Umbilical cord (tissue), 2 donors: ENCODE results near the gene PFKFB3. TPM values are rescaled to one million over a fixed set of nuclear protein-coding genes. Genes with fewer than 3 reads are reported as not detected.
"Not testable (repeated sequence)": the region's sequence is repeated elsewhere in the genome, so short reads cannot be mapped to it uniquely, and the experiment has no call there.

Experiments used
- DNase-seq: peaks from one replicate; pipeline ENCODE4 v3.0.0-alpha.2; 2015; ENCODE audit warnings: low spot score
- total RNA-seq: library from RNA; depleted of rRNA; stranded (reverse); fragments of >200 nt; gene quantifications from one replicate; pipeline ENCODE4 v1.2.3, GENCODE V29; 2014; ENCODE audit warnings: low replicate concordance; ENCODE audit not compliant: insufficient read depth

Gene PFKFB3
- total RNA-seq, 1 donor from 2014 or later, result 21.4 TPM

- no peak for DNase-seq
Measured at GRCh38 chr10:6236349-6237198, 33.8 kb downstream of the PFKFB3 start.

GRCh38 chr10:6237199-6237530 lies 34.4 kb downstream of the PFKFB3 start:
- no peak for DNase-seq

DNA sequence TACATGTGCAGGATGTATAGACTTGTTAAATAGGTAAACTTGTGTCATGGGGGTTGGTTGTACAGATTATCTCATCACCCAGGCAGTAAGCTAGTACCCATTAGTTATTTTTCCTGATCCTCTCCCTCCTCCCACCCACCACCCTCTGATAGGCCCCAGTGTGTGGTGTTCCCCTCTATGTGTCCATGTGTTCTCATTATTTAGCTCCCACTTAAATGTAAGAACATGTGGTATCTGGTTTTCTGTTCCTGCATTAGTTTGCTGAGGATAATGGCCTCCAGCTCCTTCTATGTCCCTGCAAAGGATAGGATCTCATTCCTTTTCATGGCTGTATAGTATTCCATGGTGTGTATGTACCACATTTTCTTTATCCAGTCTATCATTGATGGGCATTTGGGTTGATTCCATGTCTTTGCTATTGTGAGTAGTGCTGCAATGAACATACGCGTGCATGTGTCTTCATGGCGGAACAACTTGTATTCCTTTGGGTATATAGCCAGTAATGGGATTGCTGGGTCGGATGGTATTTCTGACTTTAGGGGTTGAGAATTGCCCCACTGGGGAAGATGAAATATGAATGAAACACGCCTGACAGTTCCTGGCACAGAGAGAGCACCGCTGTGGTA lies 36.0 kb downstream of the PFKFB3 start:
- not testable (repeated sequence) for DNase-seq

GRCh38 chr10:6239213-6239991 lies 36.7 kb downstream of the PFKFB3 start:
- DNase-seq, result peak; percentile 94

DNA sequence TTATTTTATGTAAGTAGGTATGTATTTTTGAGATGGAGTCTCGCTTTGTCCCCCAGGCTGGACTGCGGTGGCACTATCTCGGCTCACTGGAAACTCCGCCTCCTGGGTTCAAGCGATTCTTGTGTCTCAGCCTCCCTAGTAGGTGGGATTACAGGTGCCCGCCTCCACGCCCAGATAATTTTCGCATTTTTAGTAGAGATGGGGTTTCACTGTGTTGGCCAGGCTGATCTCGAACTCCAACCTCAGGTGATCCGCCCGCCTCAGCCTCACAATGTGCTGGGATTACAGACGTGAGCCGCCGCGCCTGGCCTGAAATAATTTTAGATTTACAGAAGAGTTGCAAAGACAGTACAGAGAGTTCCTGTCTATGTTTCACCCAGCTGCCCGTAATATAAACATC lies 37.5 kb downstream of the PFKFB3 start:
- DNase-seq, result no peak

GRCh38 chr10:6242089-6242488 lies 39.4 kb downstream of the PFKFB3 start:
- no peak for DNase-seq

- DNase-seq, result peak; percentile 25
Measured at GRCh38 chr10:6244510-6244909, 41.8 kb downstream of the PFKFB3 start.

DNA sequence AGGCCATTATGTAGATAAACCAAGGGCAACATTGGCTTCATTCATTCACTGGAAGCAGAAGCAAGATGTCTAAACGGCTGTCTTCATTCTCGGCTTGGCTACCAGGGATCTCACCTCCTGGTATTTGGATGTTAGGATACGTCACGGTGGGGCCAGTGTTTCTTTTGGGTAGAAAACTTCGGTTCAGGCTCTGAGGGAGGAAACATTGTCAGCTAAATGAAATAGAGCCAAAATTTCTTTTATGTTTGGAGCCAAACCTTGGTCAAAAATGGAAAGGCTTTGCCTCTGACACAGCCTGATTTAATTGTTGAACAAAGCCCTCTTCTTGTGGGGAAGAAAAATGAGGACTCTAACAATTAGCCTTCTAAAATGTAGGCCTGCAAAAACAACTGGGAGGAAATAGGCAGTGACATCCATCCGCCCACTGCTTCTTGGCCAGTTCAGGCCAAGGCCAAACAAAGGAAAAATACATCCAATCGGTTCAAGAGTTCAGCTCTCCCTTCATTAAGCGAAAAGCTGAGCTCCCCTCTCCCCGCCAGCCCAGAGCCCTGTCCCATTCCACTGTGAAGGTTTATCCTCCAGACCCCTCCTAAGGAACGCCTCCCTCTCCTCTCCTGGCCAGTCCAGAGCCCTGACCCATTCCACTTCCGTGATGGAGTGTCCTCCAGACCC lies 44.4 kb downstream of the PFKFB3 start:
- no peak for DNase-seq

- not testable (repeated sequence) for DNase-seq
Measured at GRCh38 chr10:6248908-6249307, 46.2 kb downstream of the PFKFB3 start.

DNA sequence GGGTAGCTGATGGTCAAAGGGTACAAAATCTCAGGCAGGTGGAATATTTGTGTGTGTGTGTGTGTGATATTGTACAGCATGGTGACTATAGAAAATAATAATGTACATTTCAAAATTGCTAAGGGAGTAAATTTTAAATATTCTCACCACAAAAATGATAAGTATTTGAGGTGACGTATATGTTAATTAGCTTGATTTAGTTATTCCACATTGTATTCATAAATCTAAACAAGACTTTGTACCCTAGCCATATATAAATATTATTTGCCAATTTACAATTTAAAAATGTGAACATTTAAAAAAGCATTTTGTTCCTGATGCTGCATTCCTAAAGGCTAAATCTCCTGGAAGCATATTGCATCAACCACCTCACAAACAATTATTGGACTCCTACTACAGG lies 47.0 kb downstream of the PFKFB3 start:
- no peak for DNase-seq

- no peak for DNase-seq
Measured at GRCh38 chr10:6250745-6251144, 48.0 kb downstream of the PFKFB3 start.

- no peak for DNase-seq
Measured at GRCh38 chr10:6254201-6254600, 51.5 kb downstream of the PFKFB3 start.

- DNase-seq, result no peak
Measured at GRCh38 chr10:6255548-6256061, 52.9 kb downstream of the PFKFB3 start.

- DNase-seq, result no peak
Measured at GRCh38 chr10:6256439-6256838, 53.7 kb downstream of the PFKFB3 start.

- DNase-seq, result no peak
Measured at GRCh38 chr10:6259153-6259552, 56.4 kb downstream of the PFKFB3 start.

- no peak for DNase-seq
Measured at GRCh38 chr10:6260843-6261242, 58.1 kb downstream of the PFKFB3 start.

DNA sequence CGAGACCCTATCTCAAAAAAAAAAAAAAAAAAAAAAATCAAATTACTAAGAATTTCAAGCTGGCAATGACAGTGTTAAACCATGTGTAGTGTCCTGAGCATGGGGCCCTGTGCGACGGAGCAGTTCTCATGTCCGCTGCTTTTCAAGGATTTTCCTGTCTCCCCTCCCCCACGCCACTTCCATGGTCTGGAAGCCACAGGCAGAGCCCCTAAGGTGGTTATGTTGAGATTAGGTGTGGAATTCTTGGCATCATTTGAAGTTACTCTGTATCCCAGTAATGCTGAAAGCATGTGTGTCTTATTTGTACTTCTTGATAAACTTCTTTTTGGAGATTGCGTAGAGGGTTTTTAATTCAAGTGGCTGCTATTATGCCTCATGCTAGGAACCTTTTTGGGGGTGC lies 65.2 kb downstream of the PFKFB3 start:
- no peak for DNase-seq

DNA sequence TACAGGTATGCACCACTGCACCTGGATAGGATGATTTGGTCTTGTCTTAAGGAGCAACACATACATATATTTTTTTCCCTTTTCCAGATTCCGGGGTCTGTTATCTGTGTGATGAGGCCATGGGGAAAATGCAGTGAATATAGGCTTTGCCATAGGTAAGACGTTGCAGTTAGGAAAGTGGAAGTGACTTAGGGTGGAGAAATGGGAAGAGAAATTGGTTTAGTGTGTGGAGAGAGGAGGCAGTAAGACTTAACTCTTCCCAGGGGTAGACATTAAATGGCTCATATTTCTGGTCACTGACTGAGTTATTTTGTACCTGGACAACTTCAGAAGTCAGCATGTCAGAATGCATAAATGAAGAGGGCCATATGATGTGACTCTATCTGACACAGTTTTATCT lies 66.7 kb downstream of the PFKFB3 start:
- no peak for DNase-seq

GRCh38 chr10:6269953-6270867 lies 67.5 kb downstream of the PFKFB3 start:
- DNase-seq, result no peak

GRCh38 chr10:6270951-6271350 lies 68.2 kb downstream of the PFKFB3 start:
- no peak for DNase-seq

- no peak for DNase-seq
Measured at GRCh38 chr10:6271663-6272062, 68.9 kb downstream of the PFKFB3 start.
